Activated CD4-positive, alpha-beta T cell treated with anti-CD3 and anti-CD28 coated beads, Interleukin-2, amount 10 ng/mL, durations not matched to agents 7 days and 5 days (primary cell): ENCODE results near the gene RGS3. TPM values are rescaled to one million over a fixed set of nuclear protein-coding genes. Genes with fewer than 3 reads are reported as not detected.

Experiments used
- CTCF ChIA-PET: fragments of 350-600 bp; sonication (Branson Sonifier 250); formaldehyde crosslinking; loops from one replicate; lab custom pipeline; 2021; ENCODE audit warnings: antibody characterized with exemption; lab: Charles Lee
- POLR2A ChIA-PET: fragments of 350-600 bp; sonication (Branson Sonifier 250); formaldehyde crosslinking; loops from one replicate; lab custom pipeline; 2021; ENCODE audit warnings: antibody characterized with exemption; lab: Charles Lee
- DNase-seq: peaks from one replicate; pipeline ENCODE4 v3.0.0-alpha.2; 2020
- H3K27ac Mint-ChIP-seq: one replicate; pipeline ENCODE4 v1.8.0; 2021; ENCODE audit warnings: mild to moderate bottlenecking, moderate library complexity, mixed read lengths
- H3K27me3 Mint-ChIP-seq: one replicate; pipeline ENCODE4 v1.8.0; 2021; ENCODE audit warnings: mixed read lengths
- H3K36me3 Mint-ChIP-seq: one replicate; pipeline ENCODE4 v1.8.0; 2021; ENCODE audit warnings: low read depth, mixed read lengths
- H3K4me1 Mint-ChIP-seq: one replicate; pipeline ENCODE4 v1.8.0; 2021; ENCODE audit warnings: mixed read lengths
- H3K4me3 Mint-ChIP-seq: one replicate; pipeline ENCODE4 v1.8.0; 2021; ENCODE audit warnings: mild to moderate bottlenecking, moderate library complexity, mixed read lengths
- H3K9me3 Mint-ChIP-seq: one replicate; pipeline ENCODE4 v1.8.0; 2021; ENCODE audit warnings: mixed read lengths
- total RNA-seq, 2 experiments: library from RNA; stranded (reverse); gene quantifications; one replicate each; pipeline ENCODE4 v1.2.3, GENCODE V29; 2021

RGS3 gene
- total RNA-seq, 2 experiments from 2014 or later, result 41.5 to 41.6 TPM

DNA sequence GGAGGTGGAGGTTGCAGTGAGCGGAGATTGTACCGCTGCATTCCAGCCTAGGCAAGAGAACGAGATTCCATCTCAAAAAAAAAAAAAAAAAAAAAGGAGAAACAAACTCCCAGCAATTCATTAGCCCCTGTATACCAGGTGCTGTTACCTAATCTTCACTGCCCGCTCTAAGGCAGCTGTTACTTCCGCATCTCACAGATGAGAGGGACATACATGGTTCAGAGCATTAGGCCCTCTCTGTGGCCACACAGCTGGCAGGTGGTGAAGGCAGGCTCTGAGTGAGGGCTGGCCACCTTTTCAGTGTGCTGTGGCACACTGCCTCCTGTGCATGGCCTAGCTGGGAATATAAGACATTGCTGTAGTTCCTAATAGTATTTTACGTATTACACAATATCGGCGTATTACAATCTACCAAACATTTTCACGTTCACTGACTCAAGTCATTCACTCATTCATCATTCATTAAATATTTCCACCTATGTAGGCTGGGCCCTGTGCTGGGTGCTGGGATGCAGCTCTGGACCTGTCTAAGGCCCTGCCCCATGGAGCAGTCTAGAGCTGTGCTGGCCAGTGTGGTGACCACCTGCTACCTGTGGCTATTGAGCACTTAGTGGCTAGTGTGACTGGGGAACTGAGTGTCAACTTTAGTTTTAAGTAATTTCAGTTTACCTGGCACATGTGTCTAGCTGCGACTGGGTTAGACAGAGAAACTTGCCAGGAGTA is 35.8 kb downstream of the RGS3 start:
- no peak overlapping the region for H3K27ac Mint-ChIP-seq
- no peak for DNase-seq
- H3K9me3 Mint-ChIP-seq, result no peaks in the 10 kb centered on the region
- H3K36me3 Mint-ChIP-seq, result no peaks in the 10 kb centered on the region
- peaks cover 11% of the 10 kb centered on the region for H3K4me1 Mint-ChIP-seq
- H3K27me3 Mint-ChIP-seq, result no peaks in the 10 kb centered on the region
- H3K4me3 Mint-ChIP-seq, result no peak overlapping the region
- ChIA-PET POLR2A (no interaction called here), CTCF (interaction anchor here (0.7 to 2.2 kb wide), 2 partner anchors 19 to 902 kb away, joined by 3 to 5 read pairs; no protein-coding TSS in a partner anchor)

GRCh38 chr9:113499876-113500497 is 36.5 kb downstream of the RGS3 start:
- ChIA-PET POLR2A (interaction anchor here (0.6 kb wide), 1 partner anchor 12 kb away, joined by 3 read pairs; no protein-coding TSS in a partner anchor), CTCF (interaction anchor here (0.7 to 2.2 kb wide), 4 partner anchors 9 to 902 kb away, joined by 3 to 5 read pairs (median 4); no protein-coding TSS in a partner anchor)
- no peak for DNase-seq
- Mint-ChIP-seq H3K36me3 (no peaks in the 10 kb centered on the region), H3K27me3 (no peaks in the 10 kb centered on the region), H3K9me3 (no peaks in the 10 kb centered on the region), H3K27ac (peak overlapping the region; percentile 27), H3K4me3 (no peak overlapping the region), H3K4me1 (peaks cover 12% of the 10 kb centered on the region)

DNA sequence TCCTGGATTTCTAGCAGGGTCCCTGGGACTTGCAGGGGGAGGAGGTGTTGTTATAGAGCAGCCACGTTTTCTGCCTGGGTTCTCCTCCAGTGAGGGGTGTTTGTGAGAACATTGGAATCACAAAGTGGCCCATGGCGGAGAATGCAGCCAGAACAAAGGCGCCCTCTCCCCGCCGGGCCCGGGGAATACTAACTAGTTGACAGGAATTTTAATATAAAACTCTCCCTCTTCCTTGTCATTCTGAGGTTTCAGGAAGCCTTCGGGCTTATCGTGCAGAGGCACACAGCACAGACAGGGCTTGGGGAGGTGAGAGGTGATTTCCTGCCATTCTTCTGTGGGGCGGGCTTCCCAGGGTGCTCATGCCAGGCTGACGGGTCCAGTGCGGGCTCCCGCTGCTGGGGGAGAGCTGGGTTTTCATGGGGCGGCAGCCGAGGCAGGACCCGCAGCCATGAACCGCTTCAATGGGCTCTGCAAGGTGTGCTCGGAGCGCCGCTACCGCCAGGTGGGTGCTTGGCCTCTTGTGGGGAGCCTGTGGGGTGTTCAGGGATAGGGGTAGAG is 37.7 kb downstream of the RGS3 start:
- Mint-ChIP-seq H3K27me3 (no peaks in the 10 kb centered on the region), H3K27ac (no peak overlapping the region), H3K4me1 (peaks cover 12% of the 10 kb centered on the region), H3K4me3 (no peak overlapping the region), H3K9me3 (no peaks in the 10 kb centered on the region), H3K36me3 (no peaks in the 10 kb centered on the region)
- CTCF ChIA-PET, result interaction anchor here (1.1 to 2.2 kb wide), 2 partner anchors 17 to 157 kb away, joined by 3 to 5 read pairs; no protein-coding TSS in a partner anchor
- POLR2A ChIA-PET, result no interaction called here
- DNase-seq, result no peak

DNA sequence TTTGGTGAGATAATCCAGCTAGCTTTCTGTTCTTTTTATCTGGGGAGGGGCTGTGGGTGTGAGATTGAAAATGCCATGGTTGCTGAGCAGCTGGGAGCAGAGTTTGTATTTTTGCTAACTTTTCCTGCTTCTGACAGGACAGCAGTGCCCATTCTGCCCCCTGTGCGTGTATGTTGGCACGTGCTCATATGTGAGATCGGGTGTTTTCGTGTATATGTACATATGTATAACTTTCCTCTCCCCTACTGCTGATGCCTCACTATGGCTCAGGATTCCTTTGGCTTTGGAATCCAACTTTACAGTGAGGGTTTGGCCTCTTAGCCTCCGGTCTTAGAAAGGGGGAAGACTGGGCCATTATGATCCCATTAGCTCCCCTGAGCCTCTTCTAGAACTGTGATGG is 38.3 kb downstream of the RGS3 start:
- no peak overlapping the region for H3K27ac Mint-ChIP-seq
- H3K4me3 Mint-ChIP-seq, result no peak overlapping the region
- ChIA-PET POLR2A (no interaction called here), CTCF (interaction anchor here (2.2 kb wide), 1 partner anchor 17 kb away, joined by 5 read pairs; no protein-coding TSS in a partner anchor)
- H3K27me3 Mint-ChIP-seq, result no peaks in the 10 kb centered on the region
- no peaks in the 10 kb centered on the region for H3K9me3 Mint-ChIP-seq
- no peaks in the 10 kb centered on the region for H3K36me3 Mint-ChIP-seq
- no peak for DNase-seq
- H3K4me1 Mint-ChIP-seq, result peaks cover 12% of the 10 kb centered on the region

DNA sequence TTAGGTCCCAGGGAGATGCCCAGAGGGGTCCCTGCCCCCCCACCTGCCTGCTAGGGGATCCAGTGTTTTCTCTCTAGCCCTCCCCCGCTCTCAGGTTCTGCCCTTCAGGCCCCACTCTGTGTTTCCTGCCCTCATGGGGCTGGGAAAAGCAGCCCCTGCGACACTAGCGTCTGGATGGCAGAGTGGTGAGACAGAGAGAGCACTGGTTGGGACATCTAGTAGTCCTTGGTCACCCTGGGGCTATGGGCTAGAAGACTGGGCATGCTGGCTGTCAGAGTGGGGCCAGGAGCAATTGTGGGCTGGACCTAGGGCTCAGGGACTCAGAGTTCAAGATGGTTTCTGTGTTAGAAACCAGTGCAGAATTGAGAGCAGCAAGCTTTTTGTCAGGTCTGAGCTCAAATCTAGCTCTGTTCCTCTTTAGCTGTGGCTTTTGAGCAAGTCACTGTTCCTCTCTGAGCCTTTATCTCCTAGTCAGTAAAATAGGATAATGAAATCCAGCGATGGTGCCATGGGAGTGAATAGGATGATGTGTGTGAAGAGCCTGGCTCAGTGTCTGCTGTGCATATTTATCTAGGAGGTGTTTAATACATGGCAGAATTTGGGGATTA is 39.0 kb downstream of the RGS3 start:
- Mint-ChIP-seq H3K4me1 (peaks cover 12% of the 10 kb centered on the region), H3K9me3 (no peaks in the 10 kb centered on the region), H3K27ac (no peak overlapping the region), H3K27me3 (no peaks in the 10 kb centered on the region), H3K36me3 (no peaks in the 10 kb centered on the region), H3K4me3 (no peak overlapping the region)
- DNase-seq, result no peak
- ChIA-PET CTCF (no interaction called here), POLR2A (no interaction called here)

DNA sequence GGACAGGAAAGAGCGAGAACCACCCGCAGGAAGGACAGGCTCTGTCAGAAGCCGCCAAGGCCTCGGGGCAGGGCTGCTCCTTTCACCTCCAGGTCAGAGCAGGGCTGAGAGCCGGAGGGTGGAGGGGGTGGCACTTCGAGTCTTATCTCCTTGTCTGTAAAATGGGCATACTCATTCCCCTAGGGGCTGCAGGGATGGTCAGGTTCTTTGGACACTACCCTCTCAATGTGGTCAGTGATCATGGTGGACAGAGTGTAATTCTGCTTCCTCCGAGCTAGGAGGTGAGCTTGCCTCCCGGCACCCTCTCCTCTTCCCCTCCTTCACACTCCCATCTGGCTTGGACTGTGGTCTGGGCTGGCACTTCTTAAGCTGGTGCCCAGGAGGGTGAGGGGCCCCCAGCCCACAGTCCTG is 39.6 kb downstream of the RGS3 start:
- Mint-ChIP-seq H3K9me3 (no peaks in the 10 kb centered on the region), H3K4me1 (peaks cover 12% of the 10 kb centered on the region), H3K4me3 (no peak overlapping the region), H3K27me3 (no peaks in the 10 kb centered on the region), H3K36me3 (no peaks in the 10 kb centered on the region), H3K27ac (no peak overlapping the region)
- POLR2A ChIA-PET, result no interaction called here
- CTCF ChIA-PET, result interaction anchor here (0.8 to 1.5 kb wide), 3 partner anchors 8 to 10 kb away, joined by 3 to 7 read pairs (median 4); no protein-coding TSS in a partner anchor
- DNase-seq, result no peak

- Mint-ChIP-seq H3K4me3 (no peak overlapping the region), H3K36me3 (no peaks in the 10 kb centered on the region), H3K4me1 (peaks cover 15% of the 10 kb centered on the region)
Measured at GRCh38 chr9:113503613-113504211, 40.2 kb downstream of the RGS3 start.

DNA sequence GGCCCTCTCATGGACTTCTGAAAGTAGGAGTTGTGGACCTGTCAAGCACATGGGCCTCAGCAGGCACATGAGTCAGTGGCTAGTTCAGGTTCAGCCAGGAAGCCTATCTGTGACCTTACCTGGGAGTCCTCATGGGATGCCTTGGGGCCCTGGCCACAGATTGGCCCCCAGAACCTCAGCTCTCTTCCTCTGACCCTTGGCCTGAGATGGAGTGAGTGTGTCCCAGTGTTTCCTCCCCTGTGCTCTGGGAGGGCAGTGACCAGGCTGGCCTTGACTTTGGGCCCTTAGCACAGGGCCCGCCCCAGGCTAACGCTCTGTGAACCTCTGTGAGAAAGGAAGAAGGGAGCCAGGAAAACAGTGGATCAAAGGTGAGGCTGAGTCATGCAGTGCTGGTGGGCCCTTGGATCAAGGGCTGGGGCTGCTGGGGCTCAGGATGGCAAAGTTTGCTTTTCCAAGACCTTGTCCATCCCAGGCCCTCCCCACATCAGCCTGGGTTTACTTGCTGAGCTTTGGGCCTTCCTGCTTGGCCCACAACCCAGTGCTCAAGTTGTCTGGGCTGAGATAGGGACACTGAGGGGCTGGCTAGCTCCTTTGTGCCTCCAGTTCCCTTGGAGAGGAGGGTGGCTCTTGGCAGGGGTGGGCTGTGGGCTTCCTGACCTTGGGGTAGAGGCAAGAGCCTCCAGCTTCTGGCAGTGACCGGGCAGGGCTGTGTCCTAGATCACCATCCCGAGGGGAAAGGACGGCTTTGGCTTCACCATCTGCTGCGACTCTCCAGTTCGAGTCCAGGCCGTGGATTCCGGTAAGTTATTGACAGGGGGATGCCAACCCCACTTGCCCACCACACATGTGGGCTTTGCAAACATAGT is 41.4 kb downstream of the RGS3 start:
- Mint-ChIP-seq H3K4me3 (no peak overlapping the region), H3K27ac (no peak overlapping the region), H3K27me3 (no peaks in the 10 kb centered on the region), H3K36me3 (no peaks in the 10 kb centered on the region), H3K9me3 (no peaks in the 10 kb centered on the region), H3K4me1 (peaks cover 11% of the 10 kb centered on the region)
- ChIA-PET CTCF (interaction anchor here (1.3 to 1.5 kb wide), 2 partner anchors 7 to 10 kb away, joined by 4 to 7 read pairs; no protein-coding TSS in a partner anchor), POLR2A (no interaction called here)
- no peak for DNase-seq

More at GRCh38 chr9:113503613-113504211, 40.2 kb downstream of the RGS3 start:
- ChIA-PET CTCF (interaction anchor here (0.8 to 1.5 kb wide), 3 partner anchors 9 to 11 kb away, joined by 3 to 7 read pairs (median 4); no protein-coding TSS in a partner anchor), POLR2A (no interaction called here)
- DNase-seq, result no peak
- no peaks in the 10 kb centered on the region for H3K27me3 Mint-ChIP-seq
- no peaks in the 10 kb centered on the region for H3K9me3 Mint-ChIP-seq
- no peak overlapping the region for H3K27ac Mint-ChIP-seq

DNA sequence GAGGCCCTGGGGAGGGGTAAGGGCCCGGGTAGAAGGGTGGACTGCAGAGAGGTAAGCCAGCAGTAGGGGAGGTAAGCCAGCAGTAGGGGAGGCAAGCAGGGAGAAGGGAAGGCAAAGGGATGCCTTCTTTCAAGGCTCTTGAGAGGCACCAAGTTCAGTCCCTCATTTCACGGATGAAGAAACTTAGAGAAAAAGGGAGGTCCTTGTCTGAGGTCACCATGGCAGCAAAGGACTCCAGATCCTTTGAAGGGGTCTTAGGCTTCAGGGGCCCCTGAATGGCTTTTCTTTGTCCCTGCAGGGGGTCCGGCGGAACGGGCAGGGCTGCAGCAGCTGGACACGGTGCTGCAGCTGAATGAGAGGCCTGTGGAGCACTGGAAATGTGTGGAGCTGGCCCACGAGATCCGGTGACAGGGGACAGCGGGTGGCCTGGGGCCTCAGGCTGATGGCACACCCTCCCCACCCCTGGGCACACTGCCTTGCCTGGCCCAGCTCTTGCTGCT is 42.6 kb downstream of the RGS3 start:
- Mint-ChIP-seq H3K4me1 (peaks cover 15% of the 10 kb centered on the region), H3K9me3 (no peaks in the 10 kb centered on the region), H3K4me3 (no peak overlapping the region), H3K27me3 (no peaks in the 10 kb centered on the region), H3K27ac (peak overlapping the region; percentile 71), H3K36me3 (no peaks in the 10 kb centered on the region)
- POLR2A ChIA-PET, result no interaction called here
- DNase-seq, result no peak
- CTCF ChIA-PET, result interaction anchor here (0.6 to 2.1 kb wide), 6 partner anchors 8 to 1097 kb away, joined by 3 to 5 read pairs (median 4); no protein-coding TSS in a partner anchor

GRCh38 chr9:113507256-113507655 is 43.7 kb downstream of the RGS3 start:
- Mint-ChIP-seq H3K9me3 (no peaks in the 10 kb centered on the region), H3K27me3 (no peaks in the 10 kb centered on the region), H3K36me3 (no peaks in the 10 kb centered on the region), H3K4me3 (no peak overlapping the region), H3K27ac (peak overlapping the region; percentile 11), H3K4me1 (peaks cover 26% of the 10 kb centered on the region)
- ChIA-PET CTCF (interaction anchor here (0.9 to 2.1 kb wide), 7 partner anchors 9 to 79 kb away, joined by 3 to 8 read pairs (median 4); no protein-coding TSS in a partner anchor), POLR2A (no interaction called here)
- DNase-seq, result no peak

GRCh38 chr9:113508111-113508749 is 44.7 kb downstream of the RGS3 start:
- peak overlapping the region; percentile 44 for H3K27ac Mint-ChIP-seq
- H3K4me3 Mint-ChIP-seq, result no peak overlapping the region
- ChIA-PET POLR2A (no interaction called here), CTCF (interaction anchor here (0.6 to 2.1 kb wide), 9 partner anchors 8 to 145 kb away, joined by 3 to 8 read pairs (median 4); no protein-coding TSS in a partner anchor)
- no peaks in the 10 kb centered on the region for H3K9me3 Mint-ChIP-seq
- no peaks in the 10 kb centered on the region for H3K36me3 Mint-ChIP-seq
- peaks cover 36% of the 10 kb centered on the region for H3K4me1 Mint-ChIP-seq
- DNase-seq, result no peak
- H3K27me3 Mint-ChIP-seq, result no peaks in the 10 kb centered on the region
